SK-N-SH treated with all-trans-retinoic acid at 6 μM for 48 hours (cell line): ENCODE measurements around the gene UBL7.

Source experiments
- PATZ1 ChIP-seq: fragments of 250-450 bp; sonication (Bioruptor Pico); IDR thresholded peaks from 2 replicates; pipeline ENCODE4 v1.8.0; 2020; ENCODE audit warnings: mild to moderate bottlenecking, moderate library complexity, borderline replicate concordance
- ZFP30 ChIP-seq: fragments of 450-650 bp; formaldehyde crosslinking; IDR thresholded peaks from 2 replicates; pipeline ENCODE4 v1.5.0; 2022; ENCODE audit warnings: mild to moderate bottlenecking, moderate library complexity

- TF ChIP-seq ZFP30 (no peak), PATZ1 (CRISPR knock-in tag) (no peak)
Observed at GRCh38 chr15:74409225-74409624, 51.7 kb downstream of the UBL7 start.
